IPS DF 19.7 (cell line): ENCODE results near the gene ACOXL.

ENCODE experiments used
- DNase-seq: peaks from one replicate; pipeline ENCODE4 v3.0.0-alpha.2; 2013; ENCODE audit warnings: low read depth, low spot score

Gene ACOXL

DNA sequence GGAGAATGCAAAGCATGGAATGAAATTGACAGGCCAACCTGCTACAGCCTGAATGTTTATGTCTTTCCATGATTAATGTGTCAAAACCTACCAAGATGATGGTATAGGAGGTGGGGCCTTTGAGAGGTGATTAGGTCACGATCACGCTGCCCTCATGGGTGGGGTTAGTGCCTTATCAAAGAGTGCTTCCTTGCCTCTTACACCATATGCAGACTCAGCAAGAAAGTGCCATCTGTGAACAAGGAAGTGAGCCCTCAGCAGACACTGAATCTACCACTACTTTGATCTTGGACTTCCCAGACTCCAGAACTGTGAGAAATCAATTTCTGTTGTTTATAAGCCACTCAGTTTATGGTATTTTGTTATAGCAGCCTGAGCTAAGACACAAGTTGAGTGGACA, 240.9 kb downstream of the ACOXL start:
- DNase-seq, result no peak

DNA sequence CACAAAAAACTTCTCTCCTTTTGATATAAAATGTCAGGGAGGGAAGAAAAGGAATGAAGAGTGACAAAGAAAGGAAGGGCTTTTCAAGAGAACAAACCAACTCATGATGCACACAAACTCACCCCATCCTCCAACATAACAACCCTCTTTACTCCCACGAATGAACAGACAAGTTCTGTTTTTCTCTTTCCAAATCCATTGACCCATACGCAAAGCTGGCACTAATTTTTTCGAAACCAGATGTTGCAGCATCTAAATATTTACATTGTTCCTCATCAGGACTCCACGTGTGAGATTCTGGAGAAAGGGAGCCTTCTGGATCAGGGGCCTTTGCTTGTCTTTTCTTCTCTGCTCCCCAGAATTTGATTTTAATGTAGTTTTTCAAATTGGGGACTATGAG, 245.0 kb downstream of the ACOXL start:
- DNase-seq, result no peak

DNA sequence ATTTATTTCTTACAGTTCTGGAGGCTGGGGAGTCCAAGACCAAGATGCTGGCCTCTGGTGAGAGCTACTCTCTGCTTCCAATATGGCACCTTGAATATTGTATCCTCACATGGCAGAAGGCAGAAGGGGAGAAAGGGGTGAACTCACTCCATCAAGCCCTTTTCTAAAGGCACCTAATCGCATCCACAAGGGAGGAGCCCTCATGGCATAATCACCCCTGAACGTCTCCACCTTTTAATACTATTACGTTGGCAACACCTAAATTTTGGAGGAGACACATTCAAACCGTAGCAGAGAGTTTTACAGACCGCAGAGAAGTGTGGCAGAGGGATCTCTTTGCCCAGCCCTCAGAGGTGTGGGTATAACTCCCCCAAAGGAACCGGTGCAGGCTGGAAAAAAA, 245.8 kb downstream of the ACOXL start:
- no peak for DNase-seq

DNA sequence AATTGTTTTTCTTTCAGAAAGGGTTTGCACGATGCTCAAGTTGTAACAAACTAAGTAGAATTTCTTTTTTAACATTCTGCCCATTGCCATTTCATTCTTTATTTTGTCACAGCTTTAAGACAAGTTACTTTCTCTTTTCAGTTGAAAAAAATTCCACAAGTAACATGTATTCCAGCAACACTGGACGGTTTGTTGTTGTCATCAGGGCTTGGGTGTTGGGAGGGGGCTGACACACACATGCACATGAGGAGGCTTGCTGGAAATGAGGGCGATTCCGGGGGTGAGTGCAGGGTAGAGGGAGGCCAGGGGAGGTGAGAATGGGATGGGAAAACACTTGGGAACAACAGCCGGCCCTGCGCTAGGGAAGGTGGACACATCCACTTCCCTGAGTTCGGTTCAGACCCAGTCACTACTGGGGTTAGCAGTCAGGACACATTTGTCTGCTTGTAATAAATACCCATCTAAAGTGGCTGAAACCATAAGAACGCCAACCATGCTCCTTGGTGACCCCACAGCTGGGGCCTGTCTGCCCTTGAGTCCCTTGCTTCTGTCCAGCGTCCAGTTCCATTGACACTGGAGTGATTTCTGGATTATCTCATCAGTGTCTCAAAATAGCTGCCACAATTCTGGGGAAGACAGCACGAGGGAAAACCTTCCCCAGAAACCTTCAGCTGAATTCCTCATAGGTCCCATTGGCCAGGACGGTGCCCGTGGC, 246.5 kb downstream of the ACOXL start:
- DNase-seq, result no peak

DNA sequence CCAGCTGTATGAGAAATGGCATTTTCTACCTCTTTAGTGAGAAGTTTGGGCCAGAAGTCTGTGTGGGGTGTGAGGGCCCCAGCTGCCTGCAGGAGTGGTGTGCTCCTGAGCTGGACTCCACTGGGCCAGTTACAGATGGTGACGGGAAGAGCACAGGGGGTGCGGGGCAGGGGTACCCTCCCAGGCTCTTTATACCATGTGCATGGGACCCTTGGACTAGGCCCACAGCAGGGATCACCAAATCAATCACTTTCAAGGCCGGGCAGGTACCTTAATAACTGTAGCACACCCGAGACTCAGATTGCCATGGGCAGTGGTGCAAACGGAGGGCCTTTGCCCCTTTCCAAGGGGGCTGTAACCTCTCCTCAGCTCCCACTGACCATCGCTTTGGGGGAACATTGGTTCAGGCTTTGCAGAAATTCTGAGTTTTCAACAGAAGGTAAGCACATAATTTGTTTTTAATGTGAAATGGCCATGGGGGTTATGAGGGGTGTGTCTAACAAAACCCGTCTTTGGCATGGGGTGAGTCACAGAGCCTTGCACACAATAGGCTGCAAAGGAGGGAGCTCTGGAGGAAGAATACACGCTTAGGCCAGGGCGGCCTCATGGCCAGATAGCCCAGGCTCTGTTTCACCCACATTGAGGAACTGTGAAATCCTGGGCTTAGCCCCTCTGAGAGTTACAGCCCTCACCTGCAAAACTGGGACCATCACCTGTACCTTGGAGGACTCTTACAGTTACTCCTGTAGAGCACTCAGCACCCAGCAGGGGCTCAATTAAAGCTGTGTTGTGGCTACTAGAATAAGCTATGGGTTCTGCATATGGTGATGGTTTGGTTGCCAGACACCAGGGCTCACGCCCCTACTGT, 247.3 kb downstream of the ACOXL start:
- no peak for DNase-seq

DNA sequence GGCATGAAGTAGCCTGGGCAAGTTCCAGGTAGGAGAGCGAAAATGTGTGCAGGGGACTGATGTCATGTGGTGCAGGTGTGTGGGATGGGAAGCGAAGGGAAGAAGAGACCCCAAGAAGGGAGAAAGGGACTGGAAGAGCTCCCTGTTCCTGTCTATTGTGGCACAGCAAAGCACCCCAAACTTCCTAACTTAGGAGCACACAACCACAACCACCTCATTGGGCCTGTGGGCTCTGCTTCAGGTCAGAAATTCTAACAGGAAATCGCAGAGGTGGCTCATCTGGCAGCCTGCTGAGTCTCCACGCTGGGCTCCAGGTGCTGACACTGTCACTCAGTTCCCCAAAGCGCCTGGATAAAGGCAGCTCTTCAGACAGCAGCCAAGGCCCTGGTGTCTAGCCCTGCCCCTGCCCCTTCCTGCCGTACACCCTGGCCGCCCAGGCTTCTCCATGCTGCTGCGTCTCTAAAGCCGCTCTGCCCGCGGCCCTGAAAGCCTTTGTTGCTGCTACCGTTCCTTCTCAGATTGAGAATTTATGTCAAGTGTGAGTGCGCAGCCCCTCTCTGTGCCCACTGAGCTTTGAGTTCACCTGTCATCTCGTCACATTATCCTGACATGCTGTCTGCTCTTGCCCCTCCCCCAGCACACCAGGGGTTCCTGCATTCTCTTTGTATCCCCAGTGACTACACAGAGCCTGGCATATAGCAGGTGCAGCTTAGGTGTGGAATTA, 248.1 kb downstream of the ACOXL start:
- no peak for DNase-seq

DNA sequence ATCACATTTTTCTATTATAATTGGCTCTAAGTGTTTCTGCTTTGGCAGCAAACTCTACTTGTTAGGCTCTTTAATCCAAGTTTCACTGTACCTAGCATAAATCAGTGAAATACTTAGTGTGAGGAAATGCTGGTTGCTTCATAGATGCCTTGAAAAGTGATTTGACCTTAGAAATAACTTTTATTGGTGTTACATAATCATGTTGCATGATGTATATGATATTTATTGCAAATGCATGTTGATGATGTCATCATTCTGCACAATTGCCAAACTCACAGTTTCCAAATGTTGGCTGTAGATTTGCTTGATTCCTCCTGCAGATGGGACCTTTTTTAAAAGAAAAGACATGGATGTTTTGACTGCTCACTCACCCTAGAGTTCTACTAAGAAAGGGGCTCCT, 250.8 kb downstream of the ACOXL start:
- no peak for DNase-seq

DNA sequence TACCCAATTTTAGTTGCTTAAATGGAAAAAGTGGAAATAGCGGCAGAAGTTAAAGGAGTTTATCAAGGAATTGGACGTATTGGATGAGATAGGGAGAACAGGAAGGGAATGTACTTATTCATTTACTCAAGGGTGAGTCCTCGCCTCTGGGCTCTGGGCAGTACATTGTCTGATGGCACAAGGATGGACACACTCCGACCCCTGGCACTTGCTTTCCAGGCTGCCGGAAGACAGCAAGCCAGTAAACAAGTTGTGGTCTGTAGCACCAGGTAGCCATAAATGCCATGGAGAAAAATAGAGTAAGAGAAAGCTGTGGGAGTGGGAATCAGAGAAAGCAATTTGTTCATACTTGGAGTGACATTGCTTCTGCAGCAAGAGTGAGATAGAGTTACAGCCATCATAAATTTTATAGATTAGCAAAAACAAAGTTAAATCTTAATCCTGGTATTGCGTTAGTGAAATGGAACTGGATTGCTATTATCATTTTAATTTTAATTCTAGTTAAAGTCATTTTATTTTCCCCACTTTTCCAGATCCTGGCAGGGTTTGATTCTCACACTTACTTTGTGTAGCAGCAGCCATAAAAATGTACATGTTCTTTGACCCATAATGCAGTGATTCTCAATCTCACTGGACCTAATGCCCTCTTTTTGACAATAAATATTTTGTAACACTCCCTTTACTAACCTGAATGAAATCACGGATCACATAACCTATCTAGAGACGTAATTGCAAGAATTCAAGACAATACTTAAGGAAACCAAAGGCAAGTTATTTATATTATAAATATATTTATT, 252.5 kb downstream of the ACOXL start:
- no peak for DNase-seq

DNA sequence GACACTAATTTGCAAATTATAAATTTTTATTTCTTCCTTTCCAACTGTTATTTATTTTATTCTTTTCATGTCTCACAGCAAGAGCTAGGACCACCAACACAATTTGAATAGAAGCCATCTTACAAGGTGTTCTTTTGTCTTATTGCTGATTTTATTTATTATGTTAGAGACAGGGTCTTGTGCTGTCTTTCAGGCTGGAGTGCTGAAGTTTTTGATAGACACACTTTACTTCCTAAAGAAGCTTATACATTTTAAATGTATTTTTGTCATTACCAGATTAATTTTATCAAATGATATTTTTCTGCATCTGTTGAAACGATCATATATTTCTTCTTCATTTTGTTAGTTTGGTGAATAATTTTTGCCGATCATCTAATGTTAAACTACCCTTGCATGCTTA, 258.1 kb downstream of the ACOXL start:
- DNase-seq, result no peak

DNA sequence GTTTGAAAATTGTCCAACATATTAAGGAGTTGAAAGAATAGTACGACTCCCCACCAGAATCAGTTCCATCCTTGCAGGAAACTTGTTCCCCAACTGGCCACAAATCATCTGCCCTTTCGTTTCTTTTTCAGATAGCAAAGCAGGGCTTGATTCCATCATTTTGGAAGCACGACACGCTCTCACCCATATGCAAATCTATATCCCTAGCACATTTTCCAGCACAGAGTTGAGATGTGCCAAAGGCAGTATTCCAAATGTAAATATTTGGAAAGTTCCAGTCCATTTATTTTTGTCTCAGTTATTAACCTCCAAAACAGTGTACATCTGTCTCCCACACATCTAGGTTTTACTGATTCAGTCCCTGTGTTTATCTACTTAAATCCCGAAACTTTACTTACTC, 259.5 kb downstream of the ACOXL start:
- no peak for DNase-seq

DNA sequence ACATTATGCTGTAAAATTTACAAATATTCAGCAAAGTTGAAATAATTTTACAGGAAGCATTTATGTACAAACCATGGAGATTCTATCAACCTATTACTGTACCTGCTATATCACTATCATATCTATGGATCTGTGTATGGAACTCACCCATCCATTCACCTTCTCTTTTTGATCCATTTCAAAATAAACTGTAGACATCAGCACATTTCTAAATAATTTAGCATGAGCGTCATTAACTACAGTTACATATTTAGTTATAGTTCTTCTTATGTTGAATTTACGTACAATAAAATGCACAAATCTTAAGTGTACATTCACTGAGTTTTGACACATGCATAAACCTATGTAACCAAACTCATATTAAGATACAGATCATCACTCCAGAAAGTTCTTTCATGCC, 260.5 kb downstream of the ACOXL start:
- no peak for DNase-seq

DNA sequence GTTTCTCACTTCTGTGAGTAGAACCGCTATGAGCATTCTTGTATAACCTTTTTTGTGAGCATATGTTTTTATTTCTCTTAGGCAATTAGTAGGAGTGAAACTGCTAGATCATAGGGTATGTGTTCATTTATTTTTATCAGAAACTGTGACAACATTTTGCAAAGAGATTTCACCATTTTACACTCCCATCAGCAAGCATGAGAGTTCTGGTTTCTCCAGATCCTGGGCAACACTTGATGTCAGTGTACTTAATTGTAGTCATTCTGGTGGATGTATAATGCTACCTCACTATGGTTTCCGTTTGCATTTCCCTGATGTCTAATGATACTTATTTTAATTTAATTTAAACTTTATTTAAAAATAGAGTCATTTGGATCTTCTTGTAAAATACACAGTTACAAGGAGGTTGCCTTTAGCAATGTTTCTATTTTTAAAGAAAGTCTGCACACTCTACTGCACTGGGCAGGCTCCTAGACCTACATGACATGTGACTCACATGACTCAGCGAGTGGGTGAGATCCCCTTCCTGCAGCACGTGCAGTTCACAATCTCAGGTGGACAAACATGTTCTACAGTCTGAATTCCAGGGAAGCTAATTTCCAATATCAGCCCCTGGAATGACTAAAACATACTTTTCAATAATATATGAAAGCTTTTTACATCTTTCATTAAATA, 261.3 kb downstream of the ACOXL start:
- no peak for DNase-seq

DNA sequence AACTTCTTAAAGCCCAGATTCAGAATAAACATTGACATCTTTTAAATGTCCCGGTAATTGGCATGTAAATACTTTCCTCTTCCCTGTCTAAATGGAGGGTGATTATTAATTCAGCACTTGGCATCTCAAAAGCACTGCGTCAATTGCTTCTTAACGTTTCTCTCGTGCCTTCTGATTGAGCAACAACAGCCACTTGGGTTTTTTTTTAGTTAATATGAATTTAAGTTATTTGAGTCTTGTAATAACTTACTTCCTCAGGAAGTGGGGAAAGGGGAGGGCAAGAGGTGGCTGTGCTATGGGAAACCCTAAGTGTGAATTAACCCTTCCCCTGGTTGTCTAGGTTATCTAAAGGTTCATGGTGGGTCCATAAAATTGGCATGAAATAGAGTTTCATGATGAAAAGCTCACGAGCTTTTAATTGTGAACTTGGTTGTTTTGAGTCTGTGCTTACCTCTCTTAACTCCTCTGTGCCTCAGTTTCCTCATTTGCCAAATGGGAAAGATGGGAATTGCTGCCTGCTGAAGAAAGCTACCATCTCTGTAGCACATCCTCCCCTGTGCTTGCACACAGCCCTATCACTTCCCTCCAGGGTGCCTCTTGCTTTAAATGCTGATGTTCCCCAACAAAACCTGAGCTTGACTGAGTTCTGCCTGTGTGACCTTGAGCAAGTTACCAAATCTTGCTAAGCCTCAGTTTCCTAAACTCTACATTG, 262.0 kb downstream of the ACOXL start:
- no peak for DNase-seq

DNA sequence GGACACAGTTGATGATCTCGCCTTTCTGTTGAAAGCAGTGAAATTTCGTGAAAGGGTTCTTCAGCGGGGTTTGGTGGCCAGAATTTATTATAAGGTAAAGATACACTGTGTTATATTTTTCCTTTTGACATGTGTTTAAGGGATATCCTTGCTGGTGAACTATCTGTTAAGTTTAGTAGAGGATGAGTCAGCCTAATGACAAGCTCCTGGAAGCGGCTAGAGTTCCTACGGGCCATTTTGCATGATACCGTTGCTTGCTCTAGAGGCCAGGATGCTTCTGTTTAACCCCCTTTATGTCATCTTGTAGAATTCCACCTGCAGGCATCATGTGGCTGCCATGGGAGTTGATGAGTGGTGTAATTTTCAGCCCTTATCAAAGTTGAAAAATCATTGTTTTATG, 263.5 kb downstream of the ACOXL start:
- no peak for DNase-seq

DNA sequence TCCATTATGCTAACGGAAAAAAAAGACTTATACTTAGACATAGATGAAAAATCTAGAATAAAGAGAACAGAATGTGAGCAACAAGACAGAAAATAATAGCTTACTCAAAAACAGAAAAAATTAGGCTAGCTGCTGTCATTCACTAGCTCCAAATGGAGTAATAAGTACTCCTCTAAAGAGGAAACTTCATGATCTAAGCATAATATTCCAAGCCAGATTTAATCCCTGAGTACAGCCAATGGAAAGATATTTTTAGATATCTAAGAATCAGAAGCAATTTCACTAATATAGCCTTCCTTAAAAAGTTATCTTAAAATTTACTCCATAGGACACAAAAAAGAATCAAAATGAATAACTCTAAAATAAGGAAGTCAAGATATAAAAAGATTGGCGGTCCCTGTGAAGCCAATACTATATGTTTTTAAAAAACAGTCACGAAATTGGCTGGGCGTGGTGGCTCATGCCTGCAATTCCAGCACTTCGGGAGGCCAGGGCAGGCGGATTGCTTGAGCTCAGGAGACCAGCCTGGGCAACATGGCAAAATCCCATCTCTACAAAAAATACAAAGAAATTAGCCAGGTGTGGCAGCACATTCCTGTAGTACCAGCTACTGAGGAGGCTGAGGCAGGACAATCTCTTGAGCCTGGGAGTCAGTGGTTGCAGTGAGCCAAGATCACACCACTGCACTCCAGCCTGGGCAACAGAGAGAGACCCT, 265.1 kb downstream of the ACOXL start:
- DNase-seq, result no peak

DNA sequence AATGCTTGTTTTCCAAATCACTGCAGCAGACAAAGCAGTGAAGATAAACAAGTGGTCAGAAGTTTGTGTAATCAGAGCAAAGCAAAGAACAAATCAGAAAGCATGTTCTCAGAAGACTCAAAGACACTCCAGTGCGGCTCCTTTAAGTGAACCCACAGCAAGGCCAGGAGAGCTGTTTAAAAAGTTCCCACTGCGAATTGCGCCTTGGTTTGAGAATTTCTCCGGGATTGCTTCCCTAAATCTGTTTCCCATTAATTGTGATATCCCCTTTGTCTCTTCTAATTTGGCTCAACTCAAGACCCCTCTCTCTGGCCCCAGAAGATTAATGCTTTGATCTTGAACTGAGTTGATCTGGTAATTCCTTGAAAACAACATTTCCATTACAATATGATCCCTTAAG, 265.9 kb downstream of the ACOXL start:
- DNase-seq, result no peak

DNA sequence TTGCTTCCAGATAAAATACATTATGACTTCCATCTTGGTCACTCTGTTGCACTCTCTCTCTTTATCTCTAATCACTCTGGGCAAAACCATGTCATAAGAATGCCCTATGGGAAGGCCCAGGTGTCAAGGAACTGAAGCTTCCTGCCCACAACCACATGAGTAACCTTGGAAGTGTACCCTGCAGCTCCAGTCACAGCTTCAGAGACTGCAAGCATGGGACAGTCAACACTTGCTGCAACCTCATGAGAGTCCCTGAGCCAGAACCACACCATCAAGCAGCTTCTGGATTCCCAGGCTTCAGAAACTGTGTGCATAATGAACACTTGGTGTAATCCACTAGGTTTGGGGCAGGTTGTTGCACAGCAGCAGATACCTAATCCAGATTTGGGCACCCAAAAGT, 267.3 kb downstream of the ACOXL start:
- DNase-seq, result no peak

DNA sequence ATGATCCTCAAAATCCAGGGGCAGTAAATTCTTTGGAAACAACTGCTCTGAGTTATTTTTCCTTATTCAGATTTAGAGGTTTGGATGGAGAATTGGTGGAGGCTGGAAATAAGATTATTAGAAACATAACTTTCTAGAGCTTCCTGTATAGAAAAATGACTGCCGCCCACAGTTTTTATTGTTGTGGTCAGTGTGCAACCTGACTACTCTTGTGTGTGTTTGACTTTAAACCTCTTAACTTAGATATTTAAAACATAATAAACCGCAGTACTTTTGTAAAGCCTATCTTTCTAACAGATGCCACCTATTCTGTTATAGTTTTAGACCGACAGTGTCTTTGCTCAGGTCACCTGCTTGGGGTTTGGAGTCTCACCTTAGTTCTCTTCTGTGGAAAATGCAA, 272.9 kb downstream of the ACOXL start:
- DNase-seq, result no peak

DNA sequence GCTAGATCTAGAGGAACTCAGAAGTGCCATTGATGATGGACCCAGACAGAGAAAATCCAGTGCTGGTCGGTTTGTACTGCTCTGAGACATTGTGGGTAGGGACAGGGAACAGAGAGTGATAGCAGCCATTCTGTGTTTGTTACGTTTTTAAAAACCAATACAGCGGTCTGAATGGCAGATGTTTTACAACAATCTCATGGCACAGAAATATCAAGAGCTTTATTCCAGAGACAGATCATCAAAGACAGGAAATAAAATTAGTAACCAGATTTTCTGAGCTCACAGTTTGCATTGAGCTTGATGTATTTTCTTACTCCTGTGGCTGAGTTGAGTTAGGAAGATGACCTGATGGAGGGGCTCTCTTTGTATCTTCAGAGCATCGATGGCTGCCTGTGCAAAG, 273.4 kb downstream of the ACOXL start:
- DNase-seq, result no peak
